SK-N-SH (cell line): Measurements from ENCODE around the gene HPS6.

Source experiments
- CTCF ChIP-seq: fragments of 200-600 bp; sonication (generic); IDR thresholded peaks from 2 replicates; pipeline ENCODE4 v1.6.1; 2017; ENCODE audit warnings: antibody characterized with exemption, mild to moderate bottlenecking, moderate library complexity
- EP300 ChIP-seq, 2 experiments: IDR thresholded peaks; 2 replicates each; pipeline versions ENCODE4 v1.4.0 to v1.6.1; 2012; ENCODE audit warnings: borderline replicate concordance in 1 of 2, low read depth in 1 of 2, low read length in 1 of 2
- SIN3A ChIP-seq: IDR thresholded peaks from 2 replicates; pipeline ENCODE4 v1.6.1; 2012; ENCODE audit warnings: low read depth, mild to moderate bottlenecking, low read length, moderate library complexity, borderline replicate concordance
- SMC3 ChIP-seq: IDR thresholded peaks from 2 replicates; pipeline ENCODE4 v1.6.1; 2012; ENCODE audit warnings: low read depth, low read length, improper control_type of control experiment

DNA sequence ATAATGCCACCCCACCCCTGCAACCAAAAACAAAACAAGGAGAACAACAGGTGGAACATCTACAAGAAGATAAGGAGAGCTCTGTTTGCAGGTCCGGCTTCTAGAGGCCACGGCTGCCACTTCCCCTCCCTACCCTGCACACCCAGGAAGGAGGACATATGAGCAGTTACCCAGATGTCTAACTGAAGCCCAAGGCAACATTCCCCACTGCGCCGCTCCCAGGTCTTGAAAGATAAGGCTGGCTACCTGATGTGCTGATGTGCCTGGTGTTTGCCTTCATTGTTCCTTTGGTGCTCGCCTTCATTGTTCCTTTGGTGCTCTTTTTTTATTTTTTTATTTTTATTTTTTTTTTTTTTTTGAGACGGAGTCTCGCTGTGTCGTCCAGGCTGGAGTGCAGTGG, 21.0 kb downstream of the HPS6 start:
- TF ChIP-seq SMC3 (no peak), CTCF (no peak), SIN3A (no peak), EP300 (IDR thresholded peaks at IDR 0.05; ENCODE audit: borderline replicate concordance in 1 of 2, low read depth in 1 of 2, low read length in 1 of 2) (no peak)
